NCI-H2081 (cell line): ENCODE measurements around the gene ZKSCAN1.
"Not testable (repeated sequence)": the region's sequence is repeated elsewhere in the genome, so short reads cannot be mapped to it uniquely, and the experiment has no call there.

ENCODE experiments used
- DNase-seq, 2 experiments: peaks; one replicate each; lab custom pipeline; 2025; lab: John Stamatoyannopoulos, UW

Gene ZKSCAN1

DNA sequence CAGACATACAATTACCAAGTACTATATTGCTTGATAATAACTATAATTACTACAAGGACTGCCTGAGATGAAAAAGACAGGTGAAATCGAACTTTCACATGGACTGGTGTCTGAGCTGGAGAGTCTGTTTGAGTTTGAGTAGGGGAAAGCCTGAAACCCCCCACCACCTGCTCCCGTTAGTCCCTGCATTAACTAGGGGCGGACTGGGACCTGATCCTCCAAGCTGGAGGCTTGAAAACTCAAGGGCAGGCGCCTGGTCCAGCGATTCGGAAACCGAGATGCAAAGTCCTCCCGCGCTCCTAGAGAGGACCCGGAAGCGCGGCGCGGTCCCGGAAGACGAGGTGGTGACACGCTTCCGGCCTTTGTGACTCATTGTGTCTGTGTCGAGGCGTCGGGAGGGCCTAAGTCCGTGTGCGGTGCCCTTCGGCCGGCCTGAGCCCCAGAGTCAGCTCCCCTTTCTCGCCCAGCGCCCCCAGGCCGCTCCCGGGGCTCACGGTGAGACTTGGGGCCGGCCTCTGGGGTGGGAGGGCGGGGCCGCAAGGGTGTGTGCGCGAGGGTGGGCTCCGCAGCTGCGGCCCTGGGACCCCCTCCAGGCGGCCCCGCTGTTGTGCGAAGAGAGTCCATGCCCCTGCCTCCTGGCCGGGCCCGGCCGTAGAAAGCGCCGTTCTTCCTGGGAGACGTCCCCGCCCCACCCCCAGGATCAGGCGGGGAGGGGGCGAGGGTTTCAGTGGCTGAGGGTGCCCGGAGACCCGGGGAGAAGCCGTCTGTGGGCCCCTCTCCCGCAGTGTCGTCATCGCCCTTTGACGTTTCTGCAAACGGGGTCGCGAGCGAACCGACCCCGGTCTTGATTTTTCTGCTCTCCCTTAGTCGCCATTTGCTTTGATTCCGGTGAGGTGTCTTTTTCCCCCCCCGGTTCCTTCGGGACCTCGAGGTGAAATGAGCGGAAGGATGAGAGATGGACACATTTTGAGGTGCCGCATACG lies at the start of gene ZKSCAN1:
Gene ZKSCAN1 (plus strand): TSS at position 365 of the 983 bp plus-strand sequence. CDS start 7,911 bp downstream, outside the sequence.
- peak; percentile 91 to 95 for DNase-seq

DNA sequence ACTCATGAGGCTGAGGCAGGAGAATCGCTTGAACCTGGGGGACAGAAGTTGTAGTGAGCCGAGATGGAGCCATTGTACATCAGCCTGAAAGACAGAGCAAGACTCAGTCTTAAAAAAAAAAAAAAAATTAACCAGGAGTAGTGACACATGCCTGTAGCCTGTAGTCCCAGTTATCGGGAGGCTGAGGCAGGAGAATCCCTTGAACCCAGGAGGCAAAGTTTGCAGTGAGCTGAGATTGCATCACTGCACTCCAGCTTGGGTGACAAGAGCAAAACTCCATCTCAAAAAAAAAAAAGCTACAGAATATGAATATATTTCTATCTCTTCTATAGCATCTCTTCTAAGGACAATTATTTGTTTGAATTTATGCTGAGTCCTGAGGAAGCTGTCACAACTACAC lies 46.1 kb upstream of the ZKSCAN1 start:
- DNase-seq, result no peak

GRCh38 chr7:99969813-99970212 lies 45.6 kb upstream of the ZKSCAN1 start:
- DNase-seq, result peak; percentile 35 to 50

DNA sequence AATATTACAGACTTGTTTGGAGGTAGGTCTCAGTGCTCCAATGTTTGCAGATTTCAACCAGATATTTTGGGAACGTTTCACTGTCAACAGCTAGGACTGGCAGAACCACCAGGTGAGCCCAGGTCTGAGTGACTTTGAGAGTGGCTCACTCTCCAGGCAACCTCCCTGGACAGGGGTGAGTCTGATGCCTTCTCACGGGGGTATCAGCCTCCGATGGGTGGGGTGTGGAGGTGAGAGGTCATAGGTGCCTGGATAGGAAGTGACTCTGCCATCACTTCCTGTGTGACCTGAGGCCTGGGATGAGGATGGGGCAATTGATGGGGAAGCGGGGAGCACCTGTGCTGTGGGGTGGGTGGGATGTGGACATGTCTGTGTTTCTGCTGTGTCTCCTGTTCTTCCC lies 44.2 kb upstream of the ZKSCAN1 start:
- DNase-seq, result no peak

DNA sequence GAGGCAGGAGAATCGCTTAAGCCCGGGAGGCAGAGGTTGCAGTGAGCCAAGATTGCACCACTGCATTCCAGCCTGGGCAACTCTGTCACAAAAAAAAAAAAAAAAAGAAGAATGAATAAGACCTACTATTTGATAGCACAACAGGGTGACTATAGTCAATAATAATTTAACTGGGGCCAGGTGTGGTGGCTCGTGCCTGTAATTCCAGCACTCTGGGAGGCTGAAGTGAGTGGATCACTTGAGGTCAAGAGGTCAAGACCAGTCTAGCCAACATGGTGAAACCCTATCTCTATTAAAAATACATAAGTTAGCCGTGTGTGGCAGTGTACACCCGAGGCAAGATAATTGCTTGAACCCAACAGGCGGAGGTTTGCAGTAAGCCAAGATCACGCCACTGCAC lies 41.6 kb upstream of the ZKSCAN1 start:
- not testable (repeated sequence) for DNase-seq

DNA sequence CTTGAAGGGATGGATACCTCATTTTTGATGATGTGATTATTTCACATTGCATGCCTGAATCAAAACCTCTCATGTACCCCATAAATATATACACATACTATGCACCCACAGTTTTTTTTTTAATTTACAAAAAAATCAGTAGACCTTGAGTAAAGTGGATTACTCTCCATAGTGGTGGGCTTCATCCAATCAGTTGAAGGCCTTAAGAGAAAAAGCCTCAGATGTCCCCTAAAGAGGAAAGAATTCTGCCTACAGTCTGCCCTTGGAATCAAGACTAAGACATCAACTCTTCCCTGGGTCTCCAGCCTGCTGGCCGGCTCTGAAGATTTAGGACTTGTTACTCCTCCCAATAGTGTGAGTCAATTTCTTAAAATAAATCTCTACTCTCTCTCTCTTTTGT lies 40.7 kb upstream of the ZKSCAN1 start:
- no peak for DNase-seq

- peak in 1 of 2 experiments; percentile 3 for DNase-seq
Measured at GRCh38 chr7:99975782-99976521, 39.4 kb upstream of the ZKSCAN1 start, which contains the start of gene AZGP1. Gene AZGP1, minus strand, starts transcription at chr7:99976031. Its CDS starts 11 bp downstream, at chr7:99976020.

DNA sequence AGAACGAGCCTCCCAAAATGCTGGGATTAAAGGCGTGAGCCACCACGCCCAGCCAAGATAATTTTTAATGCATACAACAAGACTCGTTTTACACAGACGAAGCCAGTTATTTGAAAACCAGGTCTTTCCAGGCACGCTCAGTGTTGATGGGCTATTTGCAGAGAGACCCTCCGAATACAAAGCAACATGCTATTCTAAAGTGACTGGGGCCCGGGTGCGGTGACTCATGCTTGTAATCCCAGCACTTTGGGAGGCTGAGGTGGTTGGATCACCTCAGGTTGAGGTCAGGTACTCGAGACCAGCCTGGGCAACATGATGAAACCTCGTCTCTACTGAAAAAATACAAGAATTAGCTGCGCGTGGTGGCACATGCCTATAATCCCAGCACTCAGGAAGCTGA lies 38.8 kb upstream of the ZKSCAN1 start:
- no peak for DNase-seq

DNA sequence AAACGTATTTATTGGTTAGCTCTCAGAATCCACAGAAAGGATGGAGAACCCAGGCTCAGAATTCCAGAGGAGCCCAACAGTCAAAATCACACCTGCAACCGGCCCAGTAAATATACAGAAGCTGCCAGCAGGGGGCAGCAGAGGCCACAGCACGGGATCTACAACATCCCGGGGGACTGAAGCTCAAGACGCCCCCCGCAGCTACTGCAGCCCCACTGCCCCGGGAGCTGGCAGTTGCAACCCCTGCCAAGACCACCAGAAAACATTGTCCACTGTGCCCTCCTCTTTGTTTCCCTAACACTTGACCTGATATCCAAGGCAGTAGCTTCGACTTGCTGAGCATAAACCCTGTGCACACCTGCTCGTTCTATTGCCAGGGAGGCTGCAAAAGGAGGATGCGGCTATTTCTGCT lies 35.6 kb upstream of the ZKSCAN1 start:
- peak; percentile 52 to 63 for DNase-seq

DNA sequence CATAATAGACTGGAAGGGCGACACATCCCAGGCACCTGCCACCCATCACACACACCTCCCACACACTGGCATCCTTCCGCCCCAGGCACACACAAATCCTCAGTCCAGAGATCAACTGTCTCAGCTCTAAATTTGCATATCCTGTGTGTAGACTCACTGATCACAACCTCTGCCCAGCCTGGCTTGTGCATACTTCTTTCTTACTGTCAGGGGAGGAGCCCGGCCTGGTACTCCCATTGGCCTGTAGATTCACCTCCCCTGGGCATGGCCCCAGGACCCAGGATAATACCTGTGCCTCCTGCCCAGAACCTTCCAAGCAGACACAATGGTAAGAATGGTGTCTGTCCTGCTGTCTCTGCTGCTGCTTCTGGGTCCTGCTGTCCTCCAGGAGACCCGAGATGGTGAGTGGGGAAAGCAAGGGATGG lies 34.9 kb upstream of the ZKSCAN1 start:
- not testable (repeated sequence) for DNase-seq

GRCh38 chr7:99981066-99981465 lies 34.3 kb upstream of the ZKSCAN1 start:
- not testable (repeated sequence) for DNase-seq

- DNase-seq, result no peak
Measured at GRCh38 chr7:99984593-99984992, 30.8 kb upstream of the ZKSCAN1 start.

GRCh38 chr7:99987306-99987705 lies 28.1 kb upstream of the ZKSCAN1 start:
- not testable (repeated sequence) for DNase-seq

- DNase-seq, result no peak
Measured at GRCh38 chr7:99987846-99988245, 27.6 kb upstream of the ZKSCAN1 start.

- DNase-seq, result peak in 1 of 2 experiments; percentile 39
Measured at GRCh38 chr7:99990460-99990852, 24.9 kb upstream of the ZKSCAN1 start.

DNA sequence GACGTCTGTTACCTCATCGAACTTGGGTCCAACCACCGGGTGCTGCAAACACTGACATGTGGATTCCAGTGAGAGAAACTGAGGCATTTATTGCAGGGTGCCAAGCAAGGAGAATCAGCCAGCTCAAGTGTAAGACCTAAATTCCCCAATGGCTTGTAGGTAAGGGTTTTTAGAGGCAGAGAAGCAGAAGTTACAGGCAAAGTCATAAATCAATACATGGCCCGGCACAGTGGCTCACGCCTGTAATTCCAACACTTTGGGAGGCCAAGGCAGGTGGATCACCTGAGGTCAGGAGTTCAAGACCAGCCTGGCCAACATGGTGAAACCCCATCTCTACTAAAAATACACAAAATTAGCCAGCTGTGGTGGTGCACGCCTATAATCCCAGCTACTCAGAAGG lies 23.9 kb upstream of the ZKSCAN1 start:
- not testable (repeated sequence) for DNase-seq

- no peak for DNase-seq
Measured at GRCh38 chr7:99992330-99993038, 22.9 kb upstream of the ZKSCAN1 start.

DNA sequence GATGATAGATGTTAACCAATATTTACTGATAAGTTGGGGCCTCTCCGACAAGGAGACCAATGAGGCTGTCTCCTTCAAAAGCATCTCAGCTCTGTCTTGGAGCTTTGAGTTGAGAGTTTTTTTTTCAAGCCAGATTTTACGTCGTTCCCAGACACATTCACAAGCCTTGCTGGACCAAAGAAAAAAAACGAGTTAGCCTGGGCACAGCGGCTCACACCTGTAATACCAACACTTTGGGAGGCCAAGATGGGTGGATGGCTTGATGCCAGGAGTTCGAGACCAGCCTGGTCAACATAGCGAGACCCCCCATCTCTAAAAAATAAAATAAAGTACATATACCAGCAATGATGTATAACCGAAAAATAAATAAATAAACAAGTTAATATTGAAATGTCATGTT lies 20.6 kb upstream of the ZKSCAN1 start:
- DNase-seq, result no peak

DNA sequence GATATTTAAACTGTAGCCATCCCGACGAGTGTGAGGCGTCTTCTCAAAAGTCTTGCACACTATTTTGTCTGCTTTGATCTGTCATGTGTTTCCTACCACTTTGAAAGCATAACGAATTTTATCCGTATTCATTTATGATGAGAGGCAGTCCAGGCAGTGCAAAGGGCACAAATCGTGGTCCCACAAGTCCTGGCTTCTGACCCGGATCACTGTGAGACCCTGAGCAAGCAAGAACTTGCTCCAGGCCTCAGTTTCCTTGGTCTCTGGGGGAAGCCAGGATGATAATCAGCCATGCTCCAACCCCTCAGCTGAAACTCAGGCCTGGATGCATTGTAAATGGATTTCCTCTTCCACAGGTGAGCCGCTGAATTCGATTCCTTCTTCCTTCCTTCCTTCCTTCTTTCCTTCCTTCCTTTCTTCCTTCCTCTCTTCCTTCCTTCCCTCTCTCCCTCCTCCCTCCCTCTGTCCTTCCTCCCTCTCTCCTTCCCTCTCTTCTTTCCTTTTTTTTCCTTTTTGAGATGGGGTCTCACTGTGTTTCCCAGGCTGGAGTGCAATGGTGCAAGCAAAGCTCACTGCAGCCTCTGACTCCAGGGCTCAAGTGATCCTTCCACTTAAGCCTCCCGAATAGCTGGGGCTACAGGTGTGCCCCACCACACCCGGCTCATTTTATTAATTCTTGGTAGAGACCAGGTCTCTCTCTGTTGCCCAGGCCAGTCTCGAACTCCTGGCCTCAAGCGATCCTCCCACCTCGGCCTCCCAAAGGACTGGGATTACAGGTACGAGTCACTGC lies 18.4 kb upstream of the ZKSCAN1 start:
- no peak for DNase-seq

- no peak for DNase-seq
Measured at GRCh38 chr7:99997545-99998137, 17.8 kb upstream of the ZKSCAN1 start.

DNA sequence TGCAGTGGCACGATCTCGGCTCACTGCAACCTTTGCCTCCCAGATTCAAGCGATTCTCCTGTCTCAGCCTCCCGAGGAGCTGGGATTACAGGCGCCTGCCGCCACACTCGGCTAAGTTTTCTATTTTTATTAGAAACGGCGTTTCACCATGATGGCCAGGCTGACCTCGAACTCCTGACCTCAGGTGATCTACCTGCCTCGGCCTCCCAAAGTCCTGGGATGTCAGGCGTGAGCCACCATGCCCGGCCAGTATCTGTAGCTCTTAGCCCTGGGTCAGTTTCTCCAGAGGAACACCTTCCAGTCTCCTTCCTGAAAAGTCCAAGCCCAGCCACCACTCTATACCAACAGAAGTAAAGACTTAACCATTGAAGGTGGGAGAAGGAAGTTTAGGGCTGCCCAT lies 15.2 kb upstream of the ZKSCAN1 start:
- no peak for DNase-seq
